ENCODE measurements around the gene ENGASE. TPM values are rescaled to one million over a fixed set of nuclear protein-coding genes. Genes with fewer than 3 reads are reported as not detected.

ENGASE gene
- total and polyA plus RNA-seq, 2 experiments from 2014 or later: 48.8 to 69.8 TPM

GRCh38 chr17:79102214-79102613 lies 27.6 kb downstream of the ENGASE start:
- Histone ChIP-seq H3K9me3 (ENCODE audit: low read depth) (no peaks in the 10 kb centered on the region), H3K36me3 (no peaks in the 10 kb centered on the region), H3K4me3 (no peak overlapping the region), H3K27me3 (peaks cover 4% of the 10 kb centered on the region), H3K27ac (no peak overlapping the region), H3K4me1 (ENCODE audit: low read depth) (peaks cover 2% of the 10 kb centered on the region)
- no peak for TF ChIP-seq CTCF (IDR thresholded peaks at IDR 0.05; ENCODE audit: low read depth, low read length)
- DNase-seq (ENCODE audit: low read depth in 1 of 2, low spot score in 1 of 2): no peak

GRCh38 chr17:79104898-79105600 lies 30.4 kb downstream of the ENGASE start:
- no peaks in the 10 kb centered on the region for H3K36me3 ChIP-seq
- H3K4me3 ChIP-seq: no peak overlapping the region
- no peaks in the 10 kb centered on the region for H3K9me3 ChIP-seq (ENCODE audit: low read depth)
- no peak overlapping the region for H3K27ac ChIP-seq
- H3K27me3 ChIP-seq: no peaks in the 10 kb centered on the region
- peaks cover 2% of the 10 kb centered on the region for H3K4me1 ChIP-seq (ENCODE audit: low read depth)
- DNase-seq (ENCODE audit: low read depth in 1 of 2, low spot score in 1 of 2): no peak
- TF ChIP-seq CTCF (IDR thresholded peaks at IDR 0.05; ENCODE audit: low read depth, low read length): no peak

GRCh38 chr17:79105937-79106336 lies 31.3 kb downstream of the ENGASE start:
- Histone ChIP-seq H3K9me3 (ENCODE audit: low read depth) (no peaks in the 10 kb centered on the region), H3K27me3 (no peaks in the 10 kb centered on the region), H3K4me1 (ENCODE audit: low read depth) (peaks cover 2% of the 10 kb centered on the region), H3K27ac (no peak overlapping the region), H3K4me3 (no peak overlapping the region), H3K36me3 (no peaks in the 10 kb centered on the region)
- DNase-seq (ENCODE audit: low read depth in 1 of 2, low spot score in 1 of 2): no peak
- no peak for TF ChIP-seq CTCF (IDR thresholded peaks at IDR 0.05; ENCODE audit: low read depth, low read length)

- H3K27ac ChIP-seq: no peak overlapping the region
- TF ChIP-seq CTCF (IDR thresholded peaks at IDR 0.05; ENCODE audit: low read depth, low read length): no peak
- H3K4me1 ChIP-seq (ENCODE audit: low read depth): peaks cover 2% of the 10 kb centered on the region
- no peak for DNase-seq (ENCODE audit: low read depth in 1 of 2, low spot score in 1 of 2)
- no peaks in the 10 kb centered on the region for H3K27me3 ChIP-seq
- no peaks in the 10 kb centered on the region for H3K9me3 ChIP-seq (ENCODE audit: low read depth)
- no peaks in the 10 kb centered on the region for H3K36me3 ChIP-seq
- no peak overlapping the region for H3K4me3 ChIP-seq
Observed at GRCh38 chr17:79106958-79107357, 32.3 kb downstream of the ENGASE start.

GRCh38 chr17:79107499-79108231 lies 33.0 kb downstream of the ENGASE start:
- Histone ChIP-seq H3K9me3 (ENCODE audit: low read depth) (no peaks in the 10 kb centered on the region), H3K27ac (no peak overlapping the region), H3K4me1 (ENCODE audit: low read depth) (peaks cover 2% of the 10 kb centered on the region), H3K36me3 (no peaks in the 10 kb centered on the region), H3K4me3 (no peak overlapping the region), H3K27me3 (no peaks in the 10 kb centered on the region)
- no peak for TF ChIP-seq CTCF (IDR thresholded peaks at IDR 0.05; ENCODE audit: low read depth, low read length)
- no peak for DNase-seq (ENCODE audit: low read depth in 1 of 2, low spot score in 1 of 2)

Data from cardiac muscle cell (in vitro differentiated cells and primary cell).